Endometrium (tissue), 2 donors: Measurements from ENCODE around the gene PPIF.

Source experiments
- FAIRE-seq: peaks from 2 replicates; lab custom pipeline; 2012; peaks lifted over from hg19 to GRCh38; lab: Jason Lieb, UNC
- donor health status: control.
- donor health status: control.

PPIF gene

DNA sequence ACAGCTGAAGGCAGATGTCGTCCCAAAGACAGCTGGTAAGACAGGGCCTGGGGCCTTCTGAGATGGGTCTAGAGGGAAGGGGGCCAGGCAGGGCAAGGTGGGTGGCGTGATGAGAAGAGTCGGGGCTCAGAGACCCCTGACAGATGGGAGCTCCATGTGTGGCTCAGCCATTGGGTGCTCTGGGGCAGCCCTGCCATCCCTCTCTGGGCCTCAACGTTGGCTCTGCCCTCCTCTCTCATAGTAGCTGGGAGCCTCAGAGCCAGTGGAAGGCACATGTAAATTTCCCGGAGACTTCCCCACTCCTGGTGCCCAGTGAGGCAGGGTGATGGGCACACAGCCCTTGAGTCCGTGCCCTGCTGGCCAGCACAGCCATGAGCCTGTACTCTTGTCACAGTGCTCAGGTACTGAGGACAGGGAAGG, 1.8 kb downstream of the PPIF start:
- no peak for FAIRE-seq

DNA sequence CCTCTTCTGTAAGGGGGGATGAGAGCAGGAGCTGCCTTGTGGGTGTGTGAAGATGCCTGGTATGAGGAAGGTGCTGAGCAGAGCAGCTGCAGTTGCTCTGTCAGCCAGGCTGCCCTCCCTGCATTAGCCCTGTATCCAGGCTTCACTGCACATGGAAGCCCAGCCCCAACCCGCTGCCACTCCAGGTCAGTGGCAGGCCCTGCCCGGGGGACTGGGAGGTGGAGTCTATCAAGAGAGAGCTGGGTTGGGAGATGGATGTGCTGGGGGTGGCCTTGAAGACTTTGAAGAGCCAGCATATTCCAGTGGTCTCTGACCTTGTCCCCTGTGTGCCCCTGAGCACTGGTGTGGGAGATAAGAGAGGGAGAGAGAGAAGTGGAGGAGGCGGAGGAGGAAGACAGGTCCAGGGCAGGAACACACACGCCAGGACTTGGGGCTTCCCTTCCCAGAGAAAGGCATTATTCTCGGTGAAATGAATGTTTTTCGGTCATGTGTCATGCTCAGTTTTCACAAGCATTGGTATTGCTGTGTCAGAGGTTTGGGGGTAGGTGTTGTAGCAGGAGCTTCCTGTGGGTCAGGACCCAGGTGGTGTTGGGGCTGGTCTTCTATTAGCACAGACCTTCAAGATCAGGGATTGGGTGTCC, 2.6 kb downstream of the PPIF start:
- FAIRE-seq = no peak

DNA sequence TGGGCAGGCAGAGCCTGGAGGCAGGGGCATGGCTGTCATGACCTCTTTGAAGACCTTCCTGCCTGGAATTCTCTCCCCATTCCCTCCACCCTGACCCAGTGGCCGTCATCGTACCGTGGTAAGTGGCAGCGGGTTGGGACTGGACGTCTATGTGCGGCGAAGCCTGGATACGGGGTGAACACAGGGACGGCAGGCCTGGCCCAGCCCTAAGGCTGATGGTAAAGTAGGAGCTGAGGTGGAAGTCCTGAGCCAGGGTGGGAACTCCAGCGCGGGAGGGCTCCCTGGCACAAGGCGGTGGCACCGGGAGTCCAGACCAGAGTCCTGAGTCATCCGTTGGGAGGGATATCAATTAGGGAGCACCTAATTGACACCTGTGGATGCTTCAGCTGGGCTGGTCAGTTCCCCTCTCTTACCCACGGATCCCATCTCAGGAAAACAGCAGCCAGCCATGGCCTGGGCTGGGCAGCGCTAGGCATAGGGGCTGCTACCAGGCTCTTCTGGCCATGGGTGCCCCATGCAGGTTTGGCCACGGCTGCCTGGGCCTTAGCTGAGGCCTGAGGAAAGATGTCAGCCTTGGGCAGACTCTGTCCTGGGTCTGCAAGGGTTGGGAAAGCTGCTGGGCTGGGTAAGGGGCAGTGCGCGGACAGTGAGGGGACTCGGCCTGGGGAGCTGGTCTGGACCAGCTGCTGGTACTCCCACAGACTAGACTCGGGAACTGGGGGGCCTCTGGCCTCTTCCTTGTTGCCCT, 3.3 kb downstream of the PPIF start:
- no peak for FAIRE-seq

DNA sequence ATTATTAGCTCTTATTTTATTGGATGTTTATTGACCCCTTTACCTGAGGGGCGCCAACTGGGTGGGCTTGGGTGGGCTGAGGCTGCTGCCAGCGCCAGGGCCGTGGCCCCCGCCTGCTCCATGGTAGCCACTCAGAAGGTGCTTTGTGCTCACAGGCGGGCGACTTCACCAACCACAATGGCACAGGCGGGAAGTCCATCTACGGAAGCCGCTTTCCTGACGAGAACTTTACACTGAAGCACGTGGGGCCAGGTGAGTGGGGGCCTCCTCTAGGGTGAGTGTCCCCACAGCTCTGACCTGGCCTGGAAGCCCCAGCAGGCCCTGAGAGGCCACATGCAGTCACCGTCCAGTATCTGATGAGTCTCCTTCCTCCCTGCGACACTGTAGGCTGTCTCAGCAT, 4.1 kb downstream of the PPIF start:
- no peak for FAIRE-seq

DNA sequence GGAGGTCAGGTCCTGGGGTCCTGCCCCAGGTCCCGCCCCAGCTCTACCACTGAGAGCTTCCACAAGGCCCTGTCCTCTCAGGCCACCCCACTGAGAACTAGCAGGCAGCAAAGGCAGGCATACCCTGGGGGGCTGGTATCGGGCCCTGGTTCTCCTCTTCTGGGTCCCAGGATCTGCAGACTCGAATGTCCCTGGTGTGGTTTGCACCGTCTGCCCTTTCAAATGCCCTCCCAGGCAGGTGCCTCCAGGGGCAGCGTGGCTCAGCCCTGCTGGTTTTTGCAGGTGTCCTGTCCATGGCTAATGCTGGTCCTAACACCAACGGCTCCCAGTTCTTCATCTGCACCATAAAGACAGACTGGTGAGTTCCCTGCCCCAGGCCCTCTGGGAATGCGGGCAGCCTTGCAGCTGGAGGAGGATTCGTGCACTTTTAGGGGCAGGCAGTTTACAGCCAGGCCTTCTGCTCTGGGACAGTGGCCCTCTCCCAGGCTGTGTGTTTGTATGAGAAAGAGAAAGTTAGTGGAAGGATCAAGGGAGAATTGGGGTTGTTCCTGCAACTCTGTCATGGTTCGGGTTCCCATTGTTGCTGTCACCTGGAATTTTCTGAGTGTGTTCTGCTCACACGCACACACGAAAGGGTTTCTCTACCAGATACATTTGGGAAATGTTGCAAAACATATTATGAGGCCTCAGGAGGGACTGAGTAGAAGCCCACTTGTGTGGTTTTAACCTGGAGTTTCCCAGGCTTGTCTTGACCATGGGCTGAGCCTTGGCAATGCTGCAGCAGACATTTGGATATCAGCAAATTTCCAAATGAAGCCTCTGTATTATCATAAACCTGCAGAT, 5.0 kb downstream of the PPIF start:
- no peak for FAIRE-seq

DNA sequence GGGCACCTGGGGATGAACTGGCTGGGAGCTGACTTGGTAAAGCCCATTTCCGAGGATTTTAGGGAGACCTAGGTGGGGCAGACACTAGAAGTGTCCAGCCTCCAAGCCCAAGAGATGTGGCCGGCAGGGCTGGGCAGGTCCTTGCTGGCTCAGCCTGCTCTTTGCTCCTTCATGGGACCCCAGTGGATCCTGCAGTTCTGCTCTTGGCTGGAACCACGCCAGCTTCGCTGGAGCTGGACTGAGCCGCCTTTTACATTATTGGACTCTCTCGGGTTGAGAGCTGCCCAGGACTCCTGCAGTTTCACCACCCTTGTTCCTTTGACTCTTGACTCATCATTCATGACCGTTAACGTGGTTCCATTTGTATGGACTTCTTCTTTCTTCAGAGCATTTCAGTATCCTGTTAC, 5.7 kb downstream of the PPIF start:
- FAIRE-seq = no peak

DNA sequence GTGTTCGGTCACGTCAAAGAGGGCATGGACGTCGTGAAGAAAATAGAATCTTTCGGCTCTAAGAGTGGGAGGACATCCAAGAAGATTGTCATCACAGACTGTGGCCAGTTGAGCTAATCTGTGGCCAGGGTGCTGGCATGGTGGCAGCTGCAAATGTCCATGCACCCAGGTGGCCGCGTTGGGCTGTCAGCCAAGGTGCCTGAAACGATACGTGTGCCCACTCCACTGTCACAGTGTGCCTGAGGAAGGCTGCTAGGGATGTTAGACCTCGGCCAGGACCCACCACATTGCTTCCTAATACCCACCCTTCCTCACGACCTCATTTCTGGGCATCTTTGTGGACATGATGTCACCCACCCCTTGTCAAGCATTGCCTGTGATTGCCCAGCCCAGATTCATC, 6.5 kb downstream of the PPIF start:
- FAIRE-seq = no peak

DNA sequence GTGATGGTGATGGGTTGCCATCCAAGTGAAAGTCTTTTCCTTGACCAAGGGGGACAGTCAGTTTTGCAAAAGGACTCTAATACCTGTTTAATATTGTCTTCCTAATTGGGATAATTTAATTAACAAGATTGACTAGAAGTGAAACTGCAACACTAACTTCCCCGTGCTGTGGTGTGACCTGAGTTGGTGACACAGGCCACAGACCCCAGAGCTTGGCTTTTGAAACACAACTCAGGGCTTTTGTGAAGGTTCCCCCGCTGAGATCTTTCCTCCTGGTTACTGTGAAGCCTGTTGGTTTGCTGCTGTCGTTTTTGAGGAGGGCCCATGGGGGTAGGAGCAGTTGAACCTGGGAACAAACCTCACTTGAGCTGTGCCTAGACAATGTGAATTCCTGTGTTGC, 6.9 kb downstream of the PPIF start:
- FAIRE-seq = no peak

DNA sequence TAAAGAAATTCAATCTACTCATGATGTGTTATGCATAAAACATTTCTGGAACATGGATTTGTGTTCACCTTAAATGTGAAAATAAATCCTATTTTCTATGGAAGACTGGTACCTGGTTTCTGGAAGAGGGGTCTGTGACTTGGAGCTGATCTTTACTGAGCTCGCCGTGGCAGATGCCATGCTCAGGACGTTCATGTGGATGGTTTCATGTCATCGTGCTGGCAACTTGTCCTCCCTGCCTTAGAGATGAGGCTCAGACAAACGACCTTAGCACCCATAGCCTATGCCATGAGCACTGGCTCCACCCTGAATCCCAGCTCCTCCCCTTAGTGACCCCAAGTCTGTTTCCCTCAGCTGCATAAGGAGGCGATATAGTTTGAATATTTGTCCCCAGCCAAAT, 7.3 kb downstream of the PPIF start:
- no peak for FAIRE-seq

DNA sequence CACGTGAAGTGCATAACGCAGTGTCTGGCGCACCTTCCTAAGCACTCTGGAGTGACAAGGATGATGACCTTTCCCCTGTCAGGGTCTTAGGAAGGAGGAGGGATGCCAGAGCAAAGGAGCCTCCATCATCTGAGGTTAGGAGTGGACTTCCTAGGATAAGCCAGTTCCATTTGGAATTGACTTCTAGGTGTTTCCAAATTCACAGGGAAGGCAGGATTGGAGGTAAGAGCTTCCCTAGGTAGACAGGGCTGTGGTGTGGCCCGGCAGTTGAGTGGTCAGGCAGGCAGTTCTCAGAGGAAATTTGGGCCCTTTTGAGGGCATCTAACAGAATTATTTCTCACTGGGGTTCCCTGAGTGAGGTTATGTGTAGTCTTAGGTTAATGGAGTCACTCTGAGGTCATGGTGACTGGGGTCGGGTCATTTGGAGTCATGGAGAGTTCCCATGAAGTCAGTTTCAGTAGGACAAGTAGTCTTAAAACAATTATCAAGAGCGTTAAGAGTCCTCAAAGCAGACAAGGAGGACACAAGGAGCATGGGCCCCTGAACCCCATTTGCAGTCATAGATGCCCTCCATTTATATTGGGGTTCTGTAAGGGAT, 8.2 kb downstream of the PPIF start:
- no peak for FAIRE-seq

DNA sequence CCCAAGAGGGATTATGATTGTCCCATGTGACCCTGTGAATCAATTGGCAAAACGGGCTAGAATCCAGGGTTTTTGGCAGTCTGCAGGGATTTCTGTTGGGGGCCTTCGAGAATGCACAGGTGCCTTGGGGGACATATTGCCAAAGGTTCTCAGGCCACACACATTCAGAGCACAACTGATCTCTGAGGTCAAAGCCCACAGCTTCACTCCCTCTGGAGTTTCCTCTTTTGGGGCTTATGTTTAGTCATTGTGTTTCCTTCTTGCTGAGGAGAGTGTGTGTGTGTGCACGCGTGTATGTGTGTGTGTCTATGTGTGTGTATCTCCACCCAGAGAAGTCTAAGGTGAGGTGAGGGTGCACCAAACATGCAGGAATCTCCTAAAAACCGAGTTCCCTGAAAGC, 8.8 kb downstream of the PPIF start:
- FAIRE-seq = no peak

DNA sequence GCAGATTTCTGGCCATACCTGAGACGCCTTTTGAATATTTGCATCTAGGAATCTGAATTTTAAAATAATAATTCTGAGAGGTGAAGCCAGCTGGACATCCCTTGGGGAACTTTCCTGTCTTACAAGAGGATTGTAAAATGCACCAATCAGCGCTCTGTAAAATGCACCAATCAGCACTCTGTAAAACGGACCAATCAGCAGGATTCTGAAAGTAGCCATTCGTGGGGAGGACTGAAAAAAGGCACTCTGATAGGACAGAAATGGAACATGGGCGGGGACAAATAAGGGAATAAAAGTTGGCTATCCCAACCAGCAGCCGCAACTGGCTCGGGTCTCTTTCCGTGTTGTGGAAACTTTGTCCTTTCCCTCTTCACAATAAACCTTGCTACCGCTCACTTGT, 9.9 kb downstream of the PPIF start:
- FAIRE-seq = no peak

DNA sequence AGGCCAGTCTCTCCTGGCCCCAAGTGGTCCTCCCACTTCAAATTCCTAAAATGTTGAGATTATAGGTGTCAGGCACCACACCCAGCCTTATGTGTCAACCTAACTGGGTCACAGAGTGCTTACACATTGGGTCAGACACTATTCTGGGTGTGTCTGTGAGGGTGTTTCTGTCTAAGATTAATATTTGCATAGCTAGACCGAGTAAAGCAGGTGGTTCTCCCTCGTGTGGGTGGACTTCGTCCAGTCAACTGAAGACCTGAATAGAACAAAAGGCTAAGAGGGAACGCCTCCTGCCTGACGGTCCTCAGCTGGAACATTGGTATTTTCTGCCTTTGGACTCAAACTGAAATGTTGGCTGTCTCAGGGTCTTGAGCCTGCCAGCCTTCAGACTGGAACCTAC, 11.5 kb downstream of the PPIF start:
- no peak for FAIRE-seq

DNA sequence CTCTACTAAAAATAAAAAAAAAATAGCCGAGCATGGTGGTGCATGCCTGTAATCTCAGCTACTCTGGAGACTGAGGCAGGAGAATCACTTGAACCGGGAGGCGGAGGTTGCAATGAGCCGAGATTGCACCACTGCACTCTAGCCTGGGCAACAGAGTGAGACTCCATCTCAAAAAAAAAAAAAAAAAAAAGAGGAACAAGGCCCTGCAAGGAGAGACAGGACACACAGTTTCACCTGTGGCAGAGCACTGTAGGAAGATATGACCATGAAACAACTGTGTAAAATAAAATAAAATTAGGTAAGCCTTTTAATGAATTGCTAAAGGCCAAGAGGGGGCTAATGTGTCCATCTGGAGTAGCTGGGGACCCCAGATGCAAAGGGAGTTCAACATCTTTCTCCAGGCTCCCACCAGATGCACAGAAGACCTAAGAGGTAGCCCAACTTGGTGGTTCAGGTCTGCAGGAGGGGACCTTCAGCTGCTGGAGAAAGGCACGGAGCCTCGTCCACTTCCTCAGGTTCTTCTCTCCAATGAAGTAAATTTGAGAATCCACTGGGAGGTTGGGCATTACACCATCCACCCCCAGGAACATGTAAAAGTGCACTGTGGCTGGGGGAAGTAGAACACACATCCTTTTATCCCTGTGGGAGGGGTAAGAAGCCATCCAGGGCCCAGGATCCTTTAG, 12.7 kb downstream of the PPIF start:
- no peak for FAIRE-seq

DNA sequence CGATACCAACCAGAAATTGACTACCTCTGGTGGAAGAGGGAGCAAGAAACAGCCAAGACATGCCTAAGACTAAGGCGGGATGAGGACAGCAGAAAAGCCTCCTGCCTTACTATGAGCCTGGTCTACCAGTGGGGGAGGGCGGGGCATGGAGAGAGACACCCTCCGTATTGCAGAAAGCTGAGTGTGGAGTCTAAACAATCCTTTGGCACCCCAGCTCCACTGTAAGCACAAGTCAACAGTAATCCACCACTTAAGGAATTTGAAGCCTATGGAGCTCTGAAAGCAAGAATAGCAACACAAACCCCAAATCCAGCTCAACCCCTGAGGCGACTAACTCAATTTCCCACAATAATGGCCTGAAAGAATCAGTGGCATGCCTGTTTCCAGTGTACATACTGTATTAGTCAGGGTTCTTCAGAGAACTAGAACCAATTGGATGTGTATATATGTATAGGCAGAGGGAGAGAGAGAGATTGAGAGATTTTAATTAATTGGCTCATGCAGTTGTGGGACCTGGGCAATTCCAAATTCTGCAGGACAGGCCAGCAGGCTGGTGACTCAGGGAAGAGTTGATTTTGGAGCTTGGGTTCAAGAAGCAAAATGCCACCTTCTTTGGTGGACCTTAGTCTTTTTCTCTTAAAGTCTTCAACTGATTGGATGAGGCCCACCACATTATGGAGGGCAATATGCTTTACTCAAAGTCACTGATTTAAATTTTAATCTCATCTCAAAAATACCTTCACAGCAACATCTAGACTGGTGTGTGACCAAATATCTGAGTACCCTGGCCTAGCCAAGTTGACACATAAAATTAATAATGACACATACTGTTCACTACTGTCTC, 13.5 kb downstream of the PPIF start:
- FAIRE-seq = no peak

DNA sequence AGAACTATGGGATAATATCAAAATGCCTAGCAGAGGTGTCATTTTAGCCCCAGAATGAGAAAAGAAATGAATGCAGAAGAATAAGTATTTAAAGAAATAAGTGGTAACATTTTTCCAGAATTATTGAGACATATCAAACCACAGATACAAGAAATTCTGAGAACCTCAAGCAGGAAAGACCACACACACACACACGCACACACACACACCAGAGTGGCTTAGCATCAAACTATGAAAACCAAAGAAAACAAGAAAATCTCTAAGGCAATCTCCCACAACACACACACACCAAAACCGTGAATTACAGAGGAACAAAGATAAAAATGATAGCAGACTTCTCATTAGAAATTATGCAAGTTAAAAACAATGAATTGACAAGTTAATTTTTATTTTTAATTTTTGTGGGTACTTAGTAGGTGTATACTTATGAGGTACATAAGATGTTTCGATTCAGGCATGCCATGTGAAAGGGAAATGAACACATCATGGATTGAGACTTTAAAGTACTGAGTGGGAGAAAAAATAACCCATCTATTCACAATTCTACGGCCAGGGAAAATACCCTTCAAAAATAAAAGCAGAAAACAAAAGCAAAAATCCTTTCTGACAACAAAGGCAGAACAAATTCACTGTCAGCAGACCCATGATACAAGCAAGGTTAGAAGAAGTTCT, 14.6 kb downstream of the PPIF start:
- FAIRE-seq = no peak

DNA sequence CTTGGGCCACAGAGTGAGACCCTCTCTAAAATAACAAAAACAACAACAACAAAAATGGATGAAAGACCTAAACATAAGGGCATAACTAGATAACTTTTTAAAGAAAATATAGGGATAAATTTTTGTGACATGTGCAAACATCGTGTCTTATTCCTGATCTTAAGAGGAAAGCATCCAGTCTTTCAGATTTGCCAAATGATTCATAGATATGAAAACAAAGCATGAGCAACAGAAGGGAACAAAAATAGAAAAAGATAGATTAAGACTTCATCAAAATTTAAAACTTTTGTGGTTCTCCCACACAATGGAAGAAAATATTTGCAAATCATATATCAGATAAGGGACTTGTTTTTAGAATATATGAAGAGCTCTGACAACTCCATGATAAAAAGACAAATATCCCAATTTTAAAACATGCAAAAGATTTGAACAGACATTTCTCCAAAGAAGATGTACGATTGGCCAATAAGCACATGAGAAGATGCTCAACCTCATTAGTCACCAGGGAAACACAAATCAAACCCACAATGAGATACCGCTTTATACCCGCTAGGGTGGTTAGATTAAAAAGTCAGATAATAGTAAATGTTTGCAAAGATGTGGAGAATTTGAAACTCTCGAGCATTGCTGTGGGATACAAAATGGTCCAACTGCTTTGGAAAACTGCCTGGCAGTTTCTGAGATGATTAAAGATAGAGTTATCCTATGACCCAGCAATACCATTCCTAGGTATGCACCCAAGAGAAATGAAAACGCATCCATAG, 20.3 kb downstream of the PPIF start:
- FAIRE-seq = no peak

DNA sequence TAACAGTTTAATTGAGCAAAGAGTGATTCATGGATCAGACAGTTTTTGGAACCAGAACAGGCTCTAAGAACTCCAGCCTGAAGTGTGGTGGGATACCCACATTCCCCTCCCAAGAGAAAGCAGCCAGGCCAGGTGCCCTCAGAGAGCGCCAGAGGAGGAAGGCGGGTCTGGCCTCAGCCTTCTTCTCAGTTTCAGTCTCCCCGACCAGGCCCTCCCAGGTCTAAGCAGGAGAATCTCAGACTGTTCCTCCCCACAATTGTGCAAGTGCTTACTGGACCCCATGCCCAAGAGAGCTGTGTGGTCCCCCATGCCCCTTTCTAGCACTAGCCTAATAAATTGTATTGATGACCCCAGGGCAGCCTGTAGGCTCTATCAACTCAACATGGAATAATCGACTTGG, 25.6 kb downstream of the PPIF start:
- FAIRE-seq = no peak

DNA sequence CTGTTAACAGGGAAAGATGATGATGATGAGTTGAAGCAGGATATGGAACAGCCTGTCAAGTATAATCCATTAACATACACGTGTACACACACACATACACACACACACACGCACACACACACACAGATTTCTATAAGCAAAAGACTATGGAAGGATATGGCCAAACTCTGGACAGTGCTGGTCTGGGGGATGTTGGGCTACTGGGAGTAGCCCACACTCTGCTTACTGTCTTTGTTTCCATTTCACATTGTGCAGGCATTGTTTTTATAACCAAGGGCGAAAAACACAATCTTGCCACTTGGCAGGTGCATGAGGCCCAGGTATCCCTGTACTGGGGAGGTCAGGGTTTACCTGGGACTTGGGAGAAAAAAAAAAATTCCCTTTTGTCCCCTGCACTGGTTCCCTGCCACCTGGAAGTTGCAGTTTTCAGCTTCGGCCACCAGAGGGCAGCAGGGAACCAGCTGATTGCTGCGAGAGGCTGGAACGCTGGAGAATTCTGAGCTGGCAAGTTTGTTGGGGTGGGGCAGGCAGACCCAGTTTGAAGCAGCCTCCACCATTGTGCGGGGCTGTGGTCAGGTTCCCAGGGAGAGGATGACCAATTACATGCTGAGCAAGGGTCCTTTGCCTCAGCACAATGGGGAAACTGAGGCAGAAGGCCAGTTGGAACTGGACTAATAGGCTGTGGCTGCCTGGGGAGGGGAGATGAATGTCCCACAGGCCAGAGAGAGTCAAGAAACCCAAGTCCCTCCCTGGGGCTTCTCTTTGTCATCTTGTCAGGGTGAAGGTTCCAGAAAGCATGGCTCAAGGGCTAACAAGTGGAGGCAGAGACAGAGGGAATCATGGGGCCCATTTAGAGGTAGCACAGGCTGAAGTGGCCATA, 27.3 kb downstream of the PPIF start:
- FAIRE-seq = no peak
